K562 (cell line): ENCODE results near the gene ZNF441. TPM values are rescaled to one million over a fixed set of nuclear protein-coding genes. Genes with fewer than 3 reads are reported as not detected.

Experiments used
- ATAC-seq: fragments of 200-7000 bp; cut with Tn5 transposase; 3 replicates; pipeline ENCODE4 v1.9.1; 2020; ENCODE audit warnings: moderate library complexity
- BruUV-seq: library from RNA; stranded (reverse); fragments of 400-500 nt; replicated peaks from 2 replicates; lab custom pipeline; 2021; lab: Mats Ljungman, UMichigan
- CTCF ChIA-PET: fragments of 300-600 bp; formaldehyde crosslinking; extraction: SDS; loops from one replicate; lab custom pipeline; 2021; ENCODE audit warnings: low intra/inter-chr PET ratio; lab: Yijun Ruan, JAX
- POLR2A ChIA-PET: fragments of 300-600, 350-650 bp; sonication (Branson Sonifier 250); formaldehyde crosslinking; extraction: SDS; loops from one replicate; lab custom pipeline; 2021; ENCODE audit warnings: antibody characterized with exemption, inconsistent platforms; lab: Yijun Ruan, JAX
- DNase-seq, 4 experiments: peaks; one replicate each; pipeline versions ENCODE4 v3.0.0 to v3.0.0-alpha.2; 2011 to 2018; ENCODE audit warnings: low spot score in 3 of 4, mixed read lengths in 3 of 4; ENCODE audit errors: extremely low read depth in 1 of 4
- FAIRE-seq: peaks from 2 replicates; lab custom pipeline; 2011; peaks lifted over from hg19 to GRCh38; lab: Jason Lieb, UNC
- H2AFZ ChIP-seq: 2 replicates; pipeline ENCODE4 v1.6.0; 2011; ENCODE audit warnings: low read depth, low read length, control low read depth, inconsistent platforms
- H3K27ac ChIP-seq: fragments of 200-600 bp; 3 replicates; pipeline ENCODE4 v1.8.0; 2011; ENCODE audit warnings: low read depth, mild to moderate bottlenecking, control low read depth, inconsistent platforms, low read length, moderate library complexity, mixed read lengths; ENCODE audit errors: extremely low read depth
- H3K27me3 ChIP-seq, 2 experiments: fragments of 300-600 bp in 1 of 2; 2 replicates in 1 of 2; 3 replicates in 1 of 2; pipeline versions ENCODE4 v1.6.0 to v1.8.0; 2011; ENCODE audit warnings: inconsistent platforms in 2 of 2, low read length in 2 of 2, mild to moderate bottlenecking in 1 of 2, mixed read lengths in 1 of 2, moderate library complexity in 1 of 2; ENCODE audit not compliant: control insufficient read depth in 2 of 2, insufficient read depth in 2 of 2
- H3K36me3 ChIP-seq: fragments of 300-600 bp; 3 replicates; pipeline ENCODE4 v1.8.0; 2011; ENCODE audit warnings: mild to moderate bottlenecking, low read length, inconsistent platforms; ENCODE audit not compliant: control insufficient read depth, insufficient read depth
- H3K4me1 ChIP-seq, 2 experiments: fragments of 200-600 bp in 1 of 2; replicated peaks in 1 of 2; 2 replicates in 1 of 2; 3 replicates in 1 of 2; pipeline versions ENCODE4 v1.5.1 to v1.8.0; 2011; ENCODE audit warnings: inconsistent platforms in 2 of 2, low read length in 2 of 2, mild to moderate bottlenecking in 1 of 2, mixed read lengths in 1 of 2, moderate library complexity in 1 of 2; ENCODE audit not compliant: control insufficient read depth in 2 of 2, insufficient read depth in 2 of 2
- H3K4me2 ChIP-seq: 2 replicates; pipeline ENCODE4 v1.6.1; 2011; ENCODE audit warnings: low read length, control low read depth, inconsistent platforms, mixed read lengths; ENCODE audit not compliant: insufficient read depth
- H3K4me3 ChIP-seq: fragments of 200-600 bp; sonication (generic), shearing (Covaris generic); 2 replicates; pipeline ENCODE4 v1.5.1; 2016; ENCODE audit warnings: control low read depth, inconsistent platforms
- H3K79me2 ChIP-seq: fragments of 200-600 bp; 3 replicates; pipeline ENCODE4 v1.8.0; 2011; ENCODE audit warnings: low read length, inconsistent platforms; ENCODE audit not compliant: control insufficient read depth, insufficient read depth
- H3K9ac ChIP-seq, 2 experiments: 2 replicates each; pipeline versions ENCODE4 v1.6.0 to v1.6.1; 2011; ENCODE audit warnings: low read depth in 2 of 2, low read length in 2 of 2, control low read depth in 1 of 2, inconsistent platforms in 1 of 2, mild to moderate bottlenecking in 1 of 2, mixed read lengths in 1 of 2; ENCODE audit not compliant: insufficient read depth in 1 of 2
- H3K9me1 ChIP-seq: one replicate; pipeline ENCODE4 v1.6.0; 2011; ENCODE audit warnings: inconsistent platforms, mild to moderate bottlenecking, low read length, moderate library complexity; ENCODE audit not compliant: control insufficient read depth, insufficient read depth
- H3K9me3 ChIP-seq: replicated peaks from 2 replicates; pipeline ENCODE4 v1.5.1; 2011; ENCODE audit warnings: low read depth, low read length, inconsistent platforms; ENCODE audit not compliant: control insufficient read depth, insufficient read depth
- H4K20me1 ChIP-seq: replicated peaks from 2 replicates; pipeline ENCODE4 v1.6.1; 2011; ENCODE audit warnings: low read length, inconsistent platforms, mixed read lengths; ENCODE audit not compliant: control insufficient read depth, insufficient read depth
- CHD1 ChIP-seq: fragments of 200-600 bp; sonication (generic); IDR thresholded peaks from one replicate; pipeline ENCODE4 v1.6.1; 2012; ENCODE audit warnings: mild to moderate bottlenecking, moderate library complexity, low read length, inconsistent platforms
- EWSR1 ChIP-seq: fragments of 450-650 bp; IDR thresholded peaks from 2 replicates; pipeline ENCODE4 v1.6.1; 2018; ENCODE audit warnings: borderline replicate concordance, mild to moderate bottlenecking, low read depth, moderate library complexity; ENCODE audit not compliant: partially characterized antibody
- NBN ChIP-seq: fragments of 450-650 bp; IDR thresholded peaks from 2 replicates; pipeline ENCODE4 v1.6.1; 2016; ENCODE audit warnings: low read depth, mild to moderate bottlenecking
- NFIC ChIP-seq: fragments of 450-650 bp; IDR thresholded peaks from 2 replicates; pipeline ENCODE4 v1.6.1; 2017; ENCODE audit warnings: mild to moderate bottlenecking, inconsistent platforms
- PTBP1 ChIP-seq: fragments of 200-400 bp; formaldehyde crosslinking; IDR thresholded peaks from 2 replicates; pipeline ENCODE4 v1.6.1; 2017; ENCODE audit warnings: low read depth, low read length
- ZNF696 ChIP-seq: fragments of 250-450 bp; sonication (Bioruptor Pico); conservative IDR thresholded peaks from 2 replicates; pipeline ENCODE4 v1.4.0; 2020; ENCODE audit warnings: mild to moderate bottlenecking, moderate library complexity
- WGBS: fragments of 100-300 bp; shearing (Covaris generic); methylation state at CpG from one replicate; pipeline ENCODE4 v1.1.6; 2016; ENCODE audit warnings: low coverage, mixed read lengths; ENCODE audit not compliant: insufficient coverage; ENCODE audit errors: missing lambda C conversion rate; 5-methylcytosine and 5-hydroxymethylcytosine counted together
- in situ Hi-C: fragments of 300-500 bp; cut with MboI; formaldehyde crosslinking; loops from 4 replicates; pipeline ENCODE4 v1.15.0; 2018; ENCODE audit warnings: inconsistent platforms, mixed read lengths
- intact Hi-C: fragments of 100-400 bp; cut with micrococcal nuclease; formaldehyde crosslinking; loops from 2 replicates; pipeline ENCODE4 v1.14.2; 2022
- polyA plus RNA-seq, 8 experiments: library from polyadenylated mRNA; depleted of rRNA in 4 of 8; stranded (reverse) in 5 of 8; unstranded in 3 of 8; fragments of >200 nt; fragmentation: Nextera tagmentation in 2 of 8; fragmentation: Illumina TruSeq in 1 of 8; extraction: Ambion mirVana in 2 of 8; extraction: Trizol in 1 of 8; gene quantifications; 2 replicates each; pipeline versions ENCODE4 v1.2.1 to v1.2.3, GENCODE V29; 2011 to 2014; ENCODE audit warnings: inconsistent platforms in 1 of 8, missing spikeins in 1 of 8
- total RNA-seq, 7 experiments: library from RNA; depleted of rRNA in 6 of 7; stranded (reverse); fragments of >200 nt in 6 of 7; fragmentation: Illumina TruSeq in 2 of 7; extraction: Trizol in 2 of 7; gene quantifications; 2 replicates each; pipeline versions ENCODE4 v1.2.1 to v1.2.3, GENCODE V29; 2011 to 2021; ENCODE audit warnings: low replicate concordance in 1 of 7
- TF ChIP-seq, protein P1 (sequence below): fragments of 450-650 bp; IDR thresholded peaks from 2 replicates; pipeline ENCODE4 v1.6.1; 2018; ENCODE audit not compliant: partially characterized antibody
- TF ChIP-seq, protein P2 (sequence below): sonication (generic); formaldehyde crosslinking; IDR thresholded peaks from 2 replicates; pipeline ENCODE4 v1.8.0; 2022; ENCODE audit warnings: mild to moderate bottlenecking, missing genetic modification reagents
- TF ChIP-seq, protein P3 (sequence below): IDR thresholded peaks from 2 replicates; pipeline ENCODE4 v1.6.1; 2014; ENCODE audit warnings: antibody characterized with exemption
- TF ChIP-seq, protein P4 (sequence below): sonication (generic); formaldehyde crosslinking; IDR thresholded peaks from 2 replicates; pipeline ENCODE4 v1.9.0; 2022; ENCODE audit warnings: mild to moderate bottlenecking, missing genetic modification reagents

The ZNF441 gene
- total and polyA plus RNA-seq, 9 of the 15 experiments (the other 6 are each of a cell fraction or from before 2014, with no cell fraction given) = 1.9 to 14.0 (median 7.8) TPM

DNA sequence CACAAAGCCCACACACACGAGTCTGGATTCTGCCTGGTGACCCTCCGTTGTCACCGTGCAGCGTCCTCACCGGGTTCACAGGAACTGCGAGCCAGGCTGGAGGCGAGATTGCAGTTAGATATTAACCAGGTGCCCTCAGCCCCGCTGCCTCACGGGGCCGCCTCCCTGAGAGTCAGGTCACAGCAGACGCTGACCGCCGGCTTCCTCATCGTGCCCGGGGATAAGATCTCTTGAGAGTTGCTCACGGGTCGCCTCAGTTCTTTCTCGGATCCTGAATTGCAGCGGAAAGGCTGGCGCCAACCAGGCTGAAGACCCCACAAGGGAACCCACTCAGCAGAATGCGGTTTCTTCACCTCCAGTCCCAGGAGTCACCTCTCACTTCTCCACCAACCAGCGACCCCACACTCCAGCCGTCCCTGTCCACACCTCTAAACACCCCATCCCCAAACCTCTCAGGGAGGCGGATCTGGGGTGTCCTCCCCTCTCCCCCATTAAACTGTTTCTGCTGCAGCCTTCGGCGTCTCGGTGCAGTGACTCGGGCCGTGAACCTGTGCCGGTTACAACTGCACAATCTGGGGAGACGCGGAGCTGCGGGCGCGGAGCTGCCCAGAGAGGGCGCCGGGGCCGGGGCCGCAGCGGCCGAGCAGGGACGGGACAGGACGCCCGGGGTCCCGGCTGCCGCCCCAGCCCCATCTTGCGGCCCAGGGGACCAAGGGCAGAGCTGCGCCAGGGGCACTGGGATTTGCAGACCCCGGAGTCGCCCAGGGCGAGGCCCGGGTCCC, 28.6 kb upstream of the ZNF441 start:
- Histone ChIP-seq H3K79me2 (peaks cover 9% of the 10 kb centered on the region; the same call in 2 of the 3 replicates), H3K4me2 (peak overlapping the region; percentile 87), H3K4me1 (peaks cover 15 to 30% of the 10 kb centered on the region in 2 experiments), H3K9me3 (no peaks in the 10 kb centered on the region), H3K27me3 (no peaks in the 10 kb centered on the region), H3K4me3 (peak overlapping the region; percentile 69), H3K27ac (peak overlapping the region; percentile 78), H3K9ac (peak overlapping the region; percentile 79 to 94), H2AFZ (peak overlapping the region; percentile 95), H4K20me1 (no peaks in the 10 kb centered on the region), H3K9me1 (no peaks in the 10 kb centered on the region), H3K36me3 (no peaks in the 10 kb centered on the region)
- CTCF ChIA-PET = no interaction called here
- BruUV-seq = TSS peak; percentile 80
- peak; percentile 73 for ATAC-seq
- peak; percentile 38 to 77 (median 44) for DNase-seq
- intact Hi-C loops = loop anchor here (2.0 kb wide), 1 partner anchor 29 kb away; the partner anchor contains the start of gene ZNF441
- POLR2A ChIA-PET = interaction anchor here (0.6 kb wide), 1 partner anchor 101 kb away, joined by 3 read pairs; no protein-coding TSS in a partner anchor
- 2% methylated on average over 45 of the region's 52 CpGs for WGBS
- FAIRE-seq = no peak
- in situ Hi-C loops = no loop called here
- TF ChIP-seq, protein P1, sequence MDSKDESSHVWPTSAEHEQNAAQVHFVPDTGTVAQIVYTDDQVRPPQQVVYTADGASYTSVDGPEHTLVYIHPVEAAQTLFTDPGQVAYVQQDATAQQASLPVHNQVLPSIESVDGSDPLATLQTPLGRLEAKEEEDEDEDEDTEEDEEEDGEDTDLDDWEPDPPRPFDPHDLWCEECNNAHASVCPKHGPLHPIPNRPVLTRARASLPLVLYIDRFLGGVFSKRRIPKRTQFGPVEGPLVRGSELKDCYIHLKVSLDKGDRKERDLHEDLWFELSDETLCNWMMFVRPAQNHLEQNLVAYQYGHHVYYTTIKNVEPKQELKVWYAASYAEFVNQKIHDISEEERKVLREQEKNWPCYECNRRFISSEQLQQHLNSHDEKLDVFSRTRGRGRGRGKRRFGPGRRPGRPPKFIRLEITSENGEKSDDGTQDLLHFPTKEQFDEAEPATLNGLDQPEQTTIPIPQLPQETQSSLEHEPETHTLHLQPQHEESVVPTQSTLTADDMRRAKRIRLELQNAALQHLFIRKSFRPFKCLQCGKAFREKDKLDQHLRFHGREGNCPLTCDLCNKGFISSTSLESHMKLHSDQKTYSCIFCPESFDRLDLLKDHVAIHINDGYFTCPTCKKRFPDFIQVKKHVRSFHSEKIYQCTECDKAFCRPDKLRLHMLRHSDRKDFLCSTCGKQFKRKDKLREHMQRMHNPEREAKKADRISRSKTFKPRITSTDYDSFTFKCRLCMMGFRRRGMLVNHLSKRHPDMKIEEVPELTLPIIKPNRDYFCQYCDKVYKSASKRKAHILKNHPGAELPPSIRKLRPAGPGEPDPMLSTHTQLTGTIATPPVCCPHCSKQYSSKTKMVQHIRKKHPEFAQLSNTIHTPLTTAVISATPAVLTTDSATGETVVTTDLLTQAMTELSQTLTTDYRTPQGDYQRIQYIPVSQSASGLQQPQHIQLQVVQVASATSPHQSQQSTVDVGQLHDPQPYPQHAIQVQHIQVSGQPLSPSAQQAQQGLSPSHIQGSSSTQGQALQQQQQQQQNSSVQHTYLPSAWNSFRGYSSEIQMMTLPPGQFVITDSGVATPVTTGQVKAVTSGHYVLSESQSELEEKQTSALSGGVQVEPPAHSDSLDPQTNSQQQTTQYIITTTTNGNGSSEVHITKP = no peak
- TF ChIP-seq, protein P2, sequence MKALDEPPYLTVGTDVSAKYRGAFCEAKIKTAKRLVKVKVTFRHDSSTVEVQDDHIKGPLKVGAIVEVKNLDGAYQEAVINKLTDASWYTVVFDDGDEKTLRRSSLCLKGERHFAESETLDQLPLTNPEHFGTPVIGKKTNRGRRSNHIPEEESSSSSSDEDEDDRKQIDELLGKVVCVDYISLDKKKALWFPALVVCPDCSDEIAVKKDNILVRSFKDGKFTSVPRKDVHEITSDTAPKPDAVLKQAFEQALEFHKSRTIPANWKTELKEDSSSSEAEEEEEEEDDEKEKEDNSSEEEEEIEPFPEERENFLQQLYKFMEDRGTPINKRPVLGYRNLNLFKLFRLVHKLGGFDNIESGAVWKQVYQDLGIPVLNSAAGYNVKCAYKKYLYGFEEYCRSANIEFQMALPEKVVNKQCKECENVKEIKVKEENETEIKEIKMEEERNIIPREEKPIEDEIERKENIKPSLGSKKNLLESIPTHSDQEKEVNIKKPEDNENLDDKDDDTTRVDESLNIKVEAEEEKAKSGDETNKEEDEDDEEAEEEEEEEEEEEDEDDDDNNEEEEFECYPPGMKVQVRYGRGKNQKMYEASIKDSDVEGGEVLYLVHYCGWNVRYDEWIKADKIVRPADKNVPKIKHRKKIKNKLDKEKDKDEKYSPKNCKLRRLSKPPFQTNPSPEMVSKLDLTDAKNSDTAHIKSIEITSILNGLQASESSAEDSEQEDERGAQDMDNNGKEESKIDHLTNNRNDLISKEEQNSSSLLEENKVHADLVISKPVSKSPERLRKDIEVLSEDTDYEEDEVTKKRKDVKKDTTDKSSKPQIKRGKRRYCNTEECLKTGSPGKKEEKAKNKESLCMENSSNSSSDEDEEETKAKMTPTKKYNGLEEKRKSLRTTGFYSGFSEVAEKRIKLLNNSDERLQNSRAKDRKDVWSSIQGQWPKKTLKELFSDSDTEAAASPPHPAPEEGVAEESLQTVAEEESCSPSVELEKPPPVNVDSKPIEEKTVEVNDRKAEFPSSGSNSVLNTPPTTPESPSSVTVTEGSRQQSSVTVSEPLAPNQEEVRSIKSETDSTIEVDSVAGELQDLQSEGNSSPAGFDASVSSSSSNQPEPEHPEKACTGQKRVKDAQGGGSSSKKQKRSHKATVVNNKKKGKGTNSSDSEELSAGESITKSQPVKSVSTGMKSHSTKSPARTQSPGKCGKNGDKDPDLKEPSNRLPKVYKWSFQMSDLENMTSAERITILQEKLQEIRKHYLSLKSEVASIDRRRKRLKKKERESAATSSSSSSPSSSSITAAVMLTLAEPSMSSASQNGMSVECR (CRISPR knock-in tag) = peak; percentile 10; the same call in 1 of the 2 replicates
- TF ChIP-seq, protein P3, sequence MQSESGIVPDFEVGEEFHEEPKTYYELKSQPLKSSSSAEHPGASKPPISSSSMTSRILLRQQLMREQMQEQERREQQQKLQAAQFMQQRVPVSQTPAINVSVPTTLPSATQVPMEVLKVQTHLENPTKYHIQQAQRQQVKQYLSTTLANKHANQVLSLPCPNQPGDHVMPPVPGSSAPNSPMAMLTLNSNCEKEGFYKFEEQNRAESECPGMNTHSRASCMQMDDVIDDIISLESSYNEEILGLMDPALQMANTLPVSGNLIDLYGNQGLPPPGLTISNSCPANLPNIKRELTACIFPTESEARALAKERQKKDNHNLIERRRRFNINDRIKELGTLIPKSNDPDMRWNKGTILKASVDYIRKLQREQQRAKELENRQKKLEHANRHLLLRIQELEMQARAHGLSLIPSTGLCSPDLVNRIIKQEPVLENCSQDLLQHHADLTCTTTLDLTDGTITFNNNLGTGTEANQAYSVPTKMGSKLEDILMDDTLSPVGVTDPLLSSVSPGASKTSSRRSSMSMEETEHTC = no peak
- TF ChIP-seq NBN (no peak), PTBP1 (no peak), EWSR1 (no peak), NFIC (no peak), CHD1 (peak; percentile 70), ZNF696 (CRISPR knock-in tag) (no peak)
- TF ChIP-seq, protein P4, sequence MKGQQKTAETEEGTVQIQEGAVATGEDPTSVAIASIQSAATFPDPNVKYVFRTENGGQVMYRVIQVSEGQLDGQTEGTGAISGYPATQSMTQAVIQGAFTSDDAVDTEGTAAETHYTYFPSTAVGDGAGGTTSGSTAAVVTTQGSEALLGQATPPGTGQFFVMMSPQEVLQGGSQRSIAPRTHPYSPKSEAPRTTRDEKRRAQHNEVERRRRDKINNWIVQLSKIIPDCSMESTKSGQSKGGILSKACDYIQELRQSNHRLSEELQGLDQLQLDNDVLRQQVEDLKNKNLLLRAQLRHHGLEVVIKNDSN (CRISPR knock-in tag) = no peak
